Spinal cord (tissue), 10 donors: ENCODE data around the gene GNPTG. TPM values are rescaled to one million over a fixed set of nuclear protein-coding genes. Genes with fewer than 3 reads are reported as not detected.

Experiments
- DNase-seq, 6 donors: peaks; one replicate each; pipeline versions ENCODE4 v3.0.0 to v3.0.0-alpha.2; 2013 to 2015; ENCODE audit warnings: low spot score in 6 of 6, low read depth in 4 of 6
- H3K27ac ChIP-seq: one replicate; pipeline ENCODE4 v1.5.1; 2013; ENCODE audit warnings: low read depth, low read length, control low read depth
- H3K27me3 ChIP-seq: one replicate; pipeline ENCODE4 v1.6.1; 2013; ENCODE audit warnings: low read length; ENCODE audit not compliant: control insufficient read depth, insufficient read depth
- H3K36me3 ChIP-seq: one replicate; pipeline ENCODE4 v1.6.1; 2013; ENCODE audit warnings: low read length; ENCODE audit not compliant: control insufficient read depth, insufficient read depth
- H3K4me1 ChIP-seq: one replicate; pipeline ENCODE4 v1.6.1; 2013; ENCODE audit warnings: low read length; ENCODE audit not compliant: control insufficient read depth, insufficient read depth
- H3K4me3 ChIP-seq: one replicate; pipeline ENCODE4 v1.5.1; 2013; ENCODE audit warnings: low read depth, low read length, control low read depth
- H3K9me3 ChIP-seq: one replicate; pipeline ENCODE4 v1.6.1; 2013; ENCODE audit warnings: low read length; ENCODE audit not compliant: control insufficient read depth, insufficient read depth
- WGBS: methylation state at CpG from one replicate; pipeline ENCODE4 v1.1.5; 2013; ENCODE audit warnings: missing lambda C conversion rate; ENCODE audit not compliant: insufficient coverage; 5-methylcytosine and 5-hydroxymethylcytosine counted together
- polyA plus RNA-seq, 2 donors: library from polyadenylated mRNA; unstranded; fragments of 120-200 nt; gene quantifications; one replicate each; pipeline ENCODE4 v1.2.1, GENCODE V29; 2013; ENCODE audit not compliant: insufficient read length in 2 of 2
- total RNA-seq, 2 donors: library from RNA; depleted of rRNA in 1 of 2; stranded (reverse); fragments of 120-200 nt in 1 of 2; fragments of >200 nt in 1 of 2; gene quantifications; one replicate each; pipeline versions ENCODE4 v1.2.3 to v1.2.4, GENCODE V29; 2013 to 2014
- donor health status: healthy.

The GNPTG gene
- total and polyA plus RNA-seq, 4 donors = 33.5 to 127 (median 89.1) TPM

DNA sequence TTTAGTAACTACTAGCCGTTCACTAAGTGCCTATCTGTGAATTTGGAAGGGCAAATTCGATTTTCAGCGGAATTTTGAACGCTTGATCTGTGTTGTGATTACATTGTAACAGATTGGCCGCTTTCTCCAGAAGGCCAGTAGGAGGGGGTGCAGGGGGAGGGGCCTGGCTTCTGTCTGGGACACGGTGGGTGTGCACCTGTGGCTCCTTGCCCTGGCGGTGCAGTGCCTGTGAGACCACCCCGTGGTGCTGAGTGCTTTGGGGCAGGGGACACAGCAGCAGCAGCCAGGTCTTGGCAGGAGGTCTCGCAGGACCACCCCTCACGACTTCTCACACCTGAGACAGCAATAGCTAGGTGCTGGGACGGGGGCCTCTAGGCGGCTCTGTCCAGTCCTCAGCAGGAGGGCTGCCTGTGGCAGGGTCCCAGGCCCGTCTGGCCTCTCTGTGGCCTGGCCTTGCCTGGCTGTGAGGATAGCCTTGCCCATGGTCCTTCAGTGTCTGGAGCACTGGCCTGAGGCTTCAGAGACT is 40.5 kb upstream of the GNPTG start:
- peak overlapping the region; percentile 71 for H3K4me3 ChIP-seq
- no peak for DNase-seq
- H3K9me3 ChIP-seq = no peaks in the 10 kb centered on the region
- H3K27me3 ChIP-seq = no peaks in the 10 kb centered on the region
- 19% methylated on average over 13 of the region's 13 CpGs for WGBS
- peaks cover 51% of the 10 kb centered on the region for H3K36me3 ChIP-seq
- H3K27ac ChIP-seq = no peak overlapping the region
- H3K4me1 ChIP-seq = peaks cover 32% of the 10 kb centered on the region

DNA sequence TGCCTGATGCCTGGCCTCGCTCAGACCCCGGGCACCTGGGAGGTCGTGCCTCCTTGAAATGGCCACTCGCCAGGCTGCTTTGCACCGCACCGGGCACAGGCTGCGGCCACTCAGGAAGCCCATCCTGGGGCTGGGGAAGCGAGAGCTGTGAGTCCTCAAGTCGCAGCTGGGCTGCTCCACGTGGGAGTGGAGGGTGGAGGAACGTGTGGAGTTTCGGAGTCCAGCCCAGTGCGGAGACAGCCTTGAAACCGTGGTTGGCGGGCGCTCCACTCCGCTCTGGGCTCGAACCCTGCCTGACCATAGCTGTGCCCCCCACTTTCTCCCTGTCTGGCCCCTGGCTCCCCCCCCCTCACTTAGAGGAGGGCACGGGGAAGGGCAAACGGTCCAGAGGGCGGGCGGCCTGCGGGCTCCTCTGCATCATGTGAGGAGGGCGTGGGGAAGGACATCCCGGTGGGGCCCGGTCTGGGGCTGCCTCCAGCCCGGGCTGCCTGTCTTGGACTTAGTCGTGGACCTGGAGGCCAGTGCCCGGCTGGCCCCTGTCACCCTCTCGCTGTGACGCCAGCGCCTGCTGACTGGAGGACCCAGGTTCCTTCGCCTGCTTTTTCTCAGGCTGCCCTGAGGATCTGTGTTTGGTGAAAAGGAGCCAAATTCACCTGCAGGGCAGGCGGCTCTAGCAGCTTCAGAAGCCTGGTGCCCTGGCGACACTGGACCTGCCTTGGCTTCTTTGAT is 39.8 kb upstream of the GNPTG start:
- peaks cover 32% of the 10 kb centered on the region for H3K4me1 ChIP-seq
- no peak for DNase-seq
- peak overlapping the region; percentile 71 for H3K4me3 ChIP-seq
- no peak overlapping the region for H3K27ac ChIP-seq
- peaks cover 57% of the 10 kb centered on the region for H3K36me3 ChIP-seq
- 64% methylated on average over 28 of the region's 35 CpGs for WGBS
- no peaks in the 10 kb centered on the region for H3K27me3 ChIP-seq
- H3K9me3 ChIP-seq = no peaks in the 10 kb centered on the region

DNA sequence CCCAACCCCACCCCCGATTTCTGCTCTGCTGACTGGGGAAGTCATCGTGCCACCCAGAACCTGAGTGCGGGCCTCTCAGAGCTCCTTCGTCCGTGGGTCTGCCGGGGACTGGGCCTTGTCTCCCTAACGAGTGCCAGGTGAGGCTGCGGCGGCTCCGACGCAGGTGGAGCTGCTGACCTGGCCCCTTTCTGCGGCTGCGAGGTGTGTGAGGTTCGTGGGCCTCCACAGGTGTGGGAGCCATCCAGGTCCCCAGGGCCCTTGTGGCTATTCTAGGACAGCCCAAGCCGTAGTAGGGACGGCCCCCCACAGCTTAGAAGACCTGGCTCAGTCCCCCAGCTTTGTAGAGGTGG is 39.3 kb upstream of the GNPTG start:
- Histone ChIP-seq H3K27me3 (no peaks in the 10 kb centered on the region), H3K4me1 (peaks cover 28% of the 10 kb centered on the region), H3K36me3 (peaks cover 63% of the 10 kb centered on the region), H3K4me3 (no peak overlapping the region), H3K27ac (no peak overlapping the region), H3K9me3 (no peaks in the 10 kb centered on the region)
- no peak for DNase-seq
- WGBS = 91% methylated on average over 16 of the region's 16 CpGs

DNA sequence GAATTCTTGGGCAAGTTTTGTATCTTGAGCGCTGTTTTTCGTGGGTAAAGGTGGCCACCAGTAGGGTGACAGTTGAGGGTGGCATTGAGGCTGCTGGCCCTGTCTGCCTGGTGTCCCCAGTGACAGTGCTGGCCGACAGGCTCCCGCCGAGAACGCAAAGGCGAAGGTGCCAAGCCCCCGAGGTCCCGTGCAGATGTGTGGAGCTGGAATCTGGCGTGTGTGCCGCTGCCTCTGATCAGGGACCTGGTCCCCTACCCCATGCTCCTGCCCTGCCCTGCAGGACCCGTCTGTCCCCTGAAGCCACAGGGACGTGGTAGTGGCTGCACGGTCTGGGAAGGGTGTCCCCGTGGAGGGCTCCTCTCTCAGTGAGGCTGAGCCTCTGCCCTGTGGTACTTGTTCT is 38.8 kb upstream of the GNPTG start:
- Histone ChIP-seq H3K27me3 (no peaks in the 10 kb centered on the region), H3K36me3 (peaks cover 67% of the 10 kb centered on the region), H3K9me3 (no peaks in the 10 kb centered on the region), H3K4me1 (peaks cover 28% of the 10 kb centered on the region), H3K4me3 (no peak overlapping the region), H3K27ac (no peak overlapping the region)
- 84% methylated on average over 15 of the region's 15 CpGs for WGBS
- DNase-seq = no peak

DNA sequence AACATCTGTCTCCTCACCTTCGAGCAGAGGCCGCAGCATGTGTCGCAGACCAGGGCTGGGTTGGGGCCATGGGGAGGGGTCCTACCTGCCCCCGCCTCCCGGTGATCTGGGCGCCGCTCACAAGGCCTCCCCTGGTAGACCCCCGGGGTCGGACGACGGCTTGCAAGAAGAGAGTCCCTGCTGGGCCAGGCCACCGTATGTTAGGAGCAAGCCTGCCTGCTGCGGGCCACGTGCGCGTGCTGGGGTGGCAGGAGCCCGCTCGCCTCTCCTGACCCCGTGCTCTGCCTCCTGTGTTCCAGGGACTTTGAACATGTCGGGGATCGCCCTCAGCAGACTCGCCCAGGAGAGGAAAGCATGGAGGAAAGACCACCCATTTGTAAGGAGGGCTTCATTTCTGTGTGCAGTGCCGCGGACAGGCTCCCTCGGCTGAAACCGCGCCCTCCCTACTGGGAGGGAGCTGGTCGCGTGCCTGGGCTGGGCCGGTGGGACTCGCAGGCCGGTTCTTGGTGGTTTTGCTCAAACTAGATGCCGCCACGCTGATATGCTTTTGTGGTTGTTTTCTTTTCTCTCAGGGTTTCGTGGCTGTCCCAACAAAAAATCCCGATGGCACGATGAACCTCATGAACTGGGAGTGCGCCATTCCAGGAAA is 37.9 kb upstream of the GNPTG start:
- no peaks in the 10 kb centered on the region for H3K9me3 ChIP-seq
- no peak for DNase-seq
- H3K27me3 ChIP-seq = no peaks in the 10 kb centered on the region
- 91% methylated on average over 37 of the region's 38 CpGs for WGBS
- peaks cover 28% of the 10 kb centered on the region for H3K4me1 ChIP-seq
- H3K27ac ChIP-seq = no peak overlapping the region
- H3K4me3 ChIP-seq = no peak overlapping the region
- H3K36me3 ChIP-seq = peaks cover 77% of the 10 kb centered on the region

DNA sequence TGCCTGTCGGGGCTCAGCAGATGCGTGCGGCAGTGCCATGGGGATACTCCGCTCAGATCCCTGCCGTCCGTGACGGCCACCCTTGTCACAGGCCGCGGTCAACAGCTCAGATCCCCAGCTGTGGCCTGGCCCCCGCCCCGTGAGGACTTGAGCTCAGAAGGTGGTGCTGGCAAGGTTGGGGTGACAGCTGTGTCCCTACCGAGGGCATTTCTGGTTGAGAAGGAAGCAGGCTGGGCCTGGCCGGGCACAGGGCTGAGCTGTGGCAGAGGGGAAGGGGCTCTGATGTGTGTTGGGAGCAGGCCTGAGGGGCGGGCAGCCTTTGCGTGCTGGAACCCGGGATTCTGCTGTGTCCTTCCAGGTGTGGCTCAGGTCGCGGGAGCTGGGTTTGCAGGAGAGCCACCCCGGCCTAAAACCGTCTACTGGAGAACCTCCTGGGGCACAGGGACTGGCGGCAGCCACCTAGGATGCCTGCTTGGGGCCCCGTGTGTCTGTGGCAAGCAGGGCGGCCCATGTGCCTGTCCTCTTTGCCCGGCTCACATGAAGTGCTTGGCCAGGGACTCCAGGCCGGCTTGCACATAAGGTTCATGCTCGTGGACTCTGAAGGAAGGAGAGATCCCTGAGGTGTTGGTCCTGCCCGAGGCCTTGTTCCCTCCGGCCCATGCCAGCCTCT is 37.2 kb upstream of the GNPTG start:
- H3K9me3 ChIP-seq = no peaks in the 10 kb centered on the region
- 88% methylated on average over 28 of the region's 28 CpGs for WGBS
- peaks cover 83% of the 10 kb centered on the region for H3K36me3 ChIP-seq
- H3K27ac ChIP-seq = no peak overlapping the region
- no peak for DNase-seq
- peaks cover 28% of the 10 kb centered on the region for H3K4me1 ChIP-seq
- H3K4me3 ChIP-seq = no peak overlapping the region
- no peaks in the 10 kb centered on the region for H3K27me3 ChIP-seq

DNA sequence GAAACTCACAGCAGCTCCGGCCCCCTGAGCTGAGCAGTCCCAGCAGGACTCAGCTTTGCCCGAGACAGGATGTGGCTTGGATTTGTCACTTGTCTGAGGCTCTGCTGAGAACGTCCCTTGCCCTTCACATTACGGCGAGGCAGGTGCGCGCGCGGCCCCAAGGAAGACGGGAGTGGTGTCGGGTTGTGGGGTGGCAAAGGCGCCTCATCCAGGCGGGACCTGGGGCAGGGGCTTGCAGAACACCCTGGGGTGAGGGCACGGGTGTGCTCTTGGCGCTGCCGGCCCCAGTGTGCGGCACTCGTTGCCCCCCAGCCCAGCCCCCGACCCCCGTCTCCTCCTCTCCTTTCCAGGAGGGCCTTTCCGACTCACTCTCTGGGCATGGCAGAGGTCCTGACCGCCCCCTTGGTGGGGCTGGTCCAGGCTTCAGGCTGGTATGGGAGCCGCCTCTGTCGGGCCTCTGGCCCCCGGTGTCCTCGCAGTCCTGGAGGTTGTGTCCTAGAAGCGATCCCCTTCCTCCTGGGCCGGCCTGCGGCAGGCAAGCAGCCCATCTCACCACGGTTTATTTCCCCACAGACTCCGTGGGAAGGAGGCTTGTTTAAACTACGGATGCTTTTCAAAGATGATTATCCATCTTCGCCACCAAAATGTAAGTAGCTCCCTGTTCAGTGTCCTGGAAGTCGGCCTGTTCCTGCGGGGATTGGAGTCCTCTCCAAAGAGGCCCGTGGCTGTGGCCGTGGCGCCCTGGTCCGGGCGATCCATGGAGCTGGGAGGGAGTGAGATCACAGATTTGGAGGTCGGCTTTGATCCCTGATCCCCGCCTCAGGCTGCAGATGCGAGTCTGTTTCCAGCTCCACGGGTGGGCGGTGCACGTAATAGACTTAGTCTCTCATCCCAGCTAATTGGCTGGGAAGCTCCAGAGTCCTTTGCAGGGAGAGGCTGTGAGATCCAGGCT is 36.4 kb upstream of the GNPTG start:
- Histone ChIP-seq H3K36me3 (peaks cover 92% of the 10 kb centered on the region), H3K4me3 (no peak overlapping the region), H3K27ac (no peak overlapping the region), H3K27me3 (no peaks in the 10 kb centered on the region), H3K9me3 (no peaks in the 10 kb centered on the region), H3K4me1 (peaks cover 28% of the 10 kb centered on the region)
- 89% methylated on average over 42 of the region's 46 CpGs for WGBS
- no peak for DNase-seq

DNA sequence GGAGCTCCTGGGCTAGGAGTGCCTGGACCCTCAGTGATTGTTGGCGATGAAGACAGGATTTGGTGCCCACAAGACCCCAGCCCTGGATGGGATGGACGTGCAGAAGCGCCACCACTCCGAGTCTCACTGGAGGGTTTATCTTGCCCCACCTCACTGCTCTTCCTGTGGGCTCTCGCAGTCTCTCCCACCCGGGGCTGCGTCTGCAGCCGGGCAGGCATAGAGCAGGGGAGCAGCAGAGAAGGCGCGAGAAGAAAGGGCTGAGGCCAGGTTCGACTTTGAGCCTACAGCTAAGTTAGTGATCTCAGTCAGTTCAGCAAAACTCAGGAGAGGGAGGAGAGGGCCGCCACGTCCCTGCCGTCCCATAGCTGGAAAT is 35.7 kb upstream of the GNPTG start:
- peaks cover 98% of the 10 kb centered on the region for H3K36me3 ChIP-seq
- 92% methylated on average over 13 of the region's 14 CpGs for WGBS
- peaks cover 22% of the 10 kb centered on the region for H3K4me1 ChIP-seq

More for the DNA sequence above, 35.7 kb upstream of the GNPTG start:
- Histone ChIP-seq H3K27me3 (no peaks in the 10 kb centered on the region), H3K4me3 (no peak overlapping the region), H3K27ac (no peak overlapping the region), H3K9me3 (no peaks in the 10 kb centered on the region)
- DNase-seq = no peak
